Common myeloid progenitor, CD34-positive (primary cell): Measurements from ENCODE around the gene TBL1X.
"Not testable (repeated sequence)": the region's sequence is repeated elsewhere in the genome, so short reads cannot be mapped to it uniquely, and the experiment has no call there.

Experiments used
- CTCF ChIA-PET: fragments of 350-600 bp; sonication (Branson Sonifier 250); formaldehyde crosslinking; loops from one replicate; lab custom pipeline; 2021; ENCODE audit warnings: antibody characterized with exemption; lab: Charles Lee
- POLR2A ChIA-PET: fragments of 350-600 bp; sonication (Branson Sonifier 250); formaldehyde crosslinking; loops from one replicate; lab custom pipeline; 2021; ENCODE audit warnings: antibody characterized with exemption; lab: Charles Lee
- DNase-seq, 3 donors: peaks; one replicate each; pipeline versions ENCODE4 v3.0.0 to v3.0.0-alpha.2; 2013
- H3K27ac ChIP-seq, 2 experiments: 1 replicate in 1 of 2; 2 replicates in 1 of 2; pipeline ENCODE4 v1.7.0; 2013; ENCODE audit warnings: inconsistent platforms in 2 of 2, low read length in 2 of 2, mild to moderate bottlenecking in 2 of 2, low read depth in 1 of 2, moderate library complexity in 1 of 2; ENCODE audit not compliant: severe bottlenecking in 2 of 2, insufficient read depth in 1 of 2, poor library complexity in 1 of 2
- H3K27me3 ChIP-seq, 5 experiments: replicated peaks in 2 of 5; 1 replicate in 3 of 5; 2 replicates in 2 of 5; pipeline versions ENCODE4 v1.6.1 to v1.7.0; 2013; ENCODE audit warnings: low read length in 4 of 5, mild to moderate bottlenecking in 2 of 5, moderate library complexity in 2 of 5, inconsistent platforms in 1 of 5; ENCODE audit not compliant: insufficient read depth in 5 of 5, control insufficient read depth in 4 of 5
- H3K36me3 ChIP-seq, 4 experiments: 1 replicate in 2 of 4; 2 replicates in 2 of 4; pipeline versions ENCODE4 v1.6.1 to v1.7.0; 2013; ENCODE audit warnings: low read length in 3 of 4, control low read depth in 1 of 4, mild to moderate bottlenecking in 1 of 4; ENCODE audit not compliant: control insufficient read depth in 4 of 4, insufficient read depth in 4 of 4
- H3K4me1 ChIP-seq, 4 experiments: 1 replicate in 3 of 4; 2 replicates in 1 of 4; pipeline versions ENCODE4 v1.6.1 to v1.7.1; 2013; ENCODE audit warnings: low read length in 3 of 4, mild to moderate bottlenecking in 3 of 4, control low read depth in 1 of 4, inconsistent platforms in 1 of 4, moderate library complexity in 1 of 4; ENCODE audit not compliant: control insufficient read depth in 4 of 4, insufficient read depth in 4 of 4; ENCODE audit errors: control extremely low read depth in 1 of 4
- H3K4me3 ChIP-seq, 7 experiments: 1 replicate in 4 of 7; 2 replicates in 3 of 7; pipeline versions ENCODE4 v1.5.1 to v1.7.0; 2013; ENCODE audit warnings: mild to moderate bottlenecking in 7 of 7, low read length in 6 of 7, moderate library complexity in 6 of 7, inconsistent platforms in 2 of 7, low read depth in 2 of 7, control low read depth in 1 of 7; ENCODE audit not compliant: insufficient read depth in 4 of 7, control insufficient read depth in 1 of 7; ENCODE audit errors: extremely low read depth in 1 of 7
- H3K9me3 ChIP-seq, 5 experiments: 1 replicate in 4 of 5; 2 replicates in 1 of 5; pipeline versions ENCODE4 v1.6.1 to v1.7.1; 2013; ENCODE audit warnings: low read length in 4 of 5, mild to moderate bottlenecking in 2 of 5, inconsistent platforms in 1 of 5, low read depth in 1 of 5, moderate library complexity in 1 of 5; ENCODE audit not compliant: control insufficient read depth in 4 of 5, insufficient read depth in 2 of 5; ENCODE audit errors: control extremely low read depth in 1 of 5
- WGBS: methylation state at CpG from one replicate; pipeline ENCODE4 v1.1.5; 2013; ENCODE audit not compliant: insufficient coverage; 5-methylcytosine and 5-hydroxymethylcytosine counted together

Gene TBL1X

DNA sequence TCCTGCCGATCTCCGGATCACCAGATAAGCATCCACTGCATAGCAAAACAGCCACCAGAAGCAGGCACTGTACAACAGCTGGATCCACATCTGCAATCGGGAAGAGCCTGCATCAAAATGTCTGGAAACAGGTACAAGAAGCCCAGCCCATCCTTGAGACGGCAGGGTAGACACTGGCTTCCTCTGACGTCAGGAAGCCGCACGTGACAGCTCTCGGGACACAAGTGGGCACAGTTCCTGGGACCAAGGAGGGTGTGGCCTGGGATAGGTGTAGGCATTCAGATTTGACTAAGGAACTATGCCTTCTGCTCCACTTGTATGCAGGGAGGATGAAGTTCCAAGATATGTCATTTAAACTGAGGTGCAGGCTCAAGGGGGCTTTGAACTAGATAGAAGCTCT is 294.5 kb downstream of the TBL1X start:
- ChIA-PET CTCF (no interaction called here), POLR2A (no interaction called here)
- Histone ChIP-seq H3K4me1 (peaks cover 0 to 4% (median 0%) of the 10 kb centered on the region in 4 experiments), H3K36me3 (no peaks in the 10 kb centered on the region), H3K27ac (no peak overlapping the region), H3K9me3 (peaks cover 0 to 3% (median 1%) of the 10 kb centered on the region in 5 experiments), H3K27me3 (peaks cover 0 to 17% (median 6%) of the 10 kb centered on the region in 5 experiments), H3K4me3 (no peak overlapping the region)
- no peak for DNase-seq
- WGBS: 81% methylated on average over 8 of the region's 8 CpGs

DNA sequence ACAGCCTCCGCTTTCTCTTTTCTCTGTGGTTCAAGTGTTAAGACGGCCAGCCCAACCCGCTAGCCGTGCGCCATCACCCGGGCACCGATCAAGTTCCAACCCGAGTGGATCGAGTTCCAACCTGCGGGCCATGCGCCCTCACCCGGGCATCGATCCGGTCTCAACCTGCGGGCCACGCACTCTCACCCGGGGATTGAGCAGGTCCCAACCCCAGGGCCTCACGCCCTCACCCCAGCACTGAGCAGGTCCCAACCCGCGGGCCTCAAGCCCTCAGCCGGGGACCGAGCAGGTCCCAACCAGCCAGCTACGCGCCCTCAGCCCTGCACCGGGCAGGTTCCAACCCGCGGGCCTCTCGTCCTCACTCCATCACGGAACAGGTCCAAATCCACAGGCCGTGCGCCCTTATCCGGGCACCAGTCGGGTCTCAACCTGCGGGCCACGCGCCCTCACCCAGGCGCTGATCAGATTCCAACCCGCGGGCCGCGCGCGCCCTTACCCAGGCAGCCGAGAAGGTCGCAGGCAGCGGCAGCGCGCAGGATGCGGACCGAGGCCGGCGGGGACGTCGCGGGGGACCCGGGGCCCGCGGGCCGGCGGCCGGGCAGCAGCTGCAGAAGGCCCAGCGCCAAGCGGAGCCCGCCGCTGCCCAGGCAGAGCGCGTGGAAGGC is 300.3 kb downstream of the TBL1X start:
- CTCF ChIA-PET: no interaction called here
- Histone ChIP-seq H3K27ac (no peak overlapping the region), H3K36me3 (no peaks in the 10 kb centered on the region), H3K27me3 (peaks cover 3 to 63% (median 19%) of the 10 kb centered on the region in 5 experiments), H3K4me1 (peaks cover 0 to 7% (median 1%) of the 10 kb centered on the region in 4 experiments), H3K4me3 (peak overlapping the region in 1 of 7 experiments; percentile 28), H3K9me3 (peaks cover 0 to 6% (median 0%) of the 10 kb centered on the region in 5 experiments)
- DNase-seq: no peak
- 16% methylated on average over 55 of the region's 67 CpGs for WGBS
- POLR2A ChIA-PET: no interaction called here

DNA sequence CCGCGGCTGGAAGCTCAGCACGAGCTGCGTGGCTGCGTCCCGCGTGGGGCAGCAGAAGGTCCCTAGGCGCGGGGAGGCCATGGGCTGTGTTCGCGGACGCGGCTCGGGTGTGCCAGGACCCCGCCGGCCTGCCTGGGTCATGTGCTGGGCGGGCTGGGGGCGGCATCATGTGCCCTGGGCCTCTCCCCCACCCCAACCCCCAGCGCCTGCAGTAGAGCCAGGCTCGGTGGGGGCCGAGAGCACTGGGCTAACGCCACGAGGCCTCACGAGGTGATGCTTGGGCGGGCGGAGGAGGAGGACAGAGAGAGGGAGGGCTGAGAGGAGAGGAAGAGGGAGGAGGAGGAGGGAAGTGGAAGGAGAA is 300.9 kb downstream of the TBL1X start, which contains the start of gene GPR143:
GPR143 (minus strand) TSS at position 111 of the 361 bp plus-strand sequence; CDS start at position 81, 30 bp downstream.
- Histone ChIP-seq H3K9me3 (peaks cover 0 to 6% (median 0%) of the 10 kb centered on the region in 5 experiments), H3K27me3 (peaks cover 5 to 61% (median 19%) of the 10 kb centered on the region in 5 experiments), H3K4me1 (peaks cover 0 to 7% (median 1%) of the 10 kb centered on the region in 4 experiments), H3K4me3 (peak within 1 kb of the TSS in 1 of 7 experiments; percentile 28), H3K27ac (no peak within 1 kb of the TSS), H3K36me3 (no peaks in the 10 kb centered on the region)
- POLR2A ChIA-PET: no interaction called here
- CTCF ChIA-PET: no interaction called here
- DNase-seq: no peak
- WGBS: 12% methylated on average over 17 of the region's 26 CpGs

DNA sequence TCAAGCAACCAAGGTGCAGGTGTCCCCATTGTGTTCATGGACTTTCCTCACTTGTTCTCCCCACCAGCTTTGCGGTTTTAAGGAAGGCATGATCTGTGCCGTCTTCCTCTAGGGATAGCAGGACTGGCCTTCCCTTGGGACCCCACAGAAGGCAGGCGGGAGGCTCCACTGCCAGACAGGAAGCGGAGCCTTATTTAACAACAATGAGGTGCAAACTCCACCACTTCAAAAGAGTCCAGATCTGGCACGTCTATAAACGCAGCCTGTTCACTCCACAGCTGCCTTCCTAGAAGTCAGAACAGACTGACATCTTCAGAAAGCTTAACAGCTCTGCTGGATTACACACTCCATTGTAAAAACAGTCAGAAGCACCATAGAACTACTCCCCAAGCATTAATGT is 302.5 kb downstream of the TBL1X start:
- Histone ChIP-seq H3K27ac (no peak overlapping the region), H3K36me3 (no peaks in the 10 kb centered on the region), H3K27me3 (peaks cover 5 to 70% (median 19%) of the 10 kb centered on the region in 5 experiments), H3K4me3 (no peak overlapping the region), H3K9me3 (peaks cover 0 to 6% (median 0%) of the 10 kb centered on the region in 5 experiments), H3K4me1 (peaks cover 0 to 7% (median 1%) of the 10 kb centered on the region in 4 experiments)
- ChIA-PET CTCF (interaction anchor here (1.1 kb wide), 1 partner anchor 10 kb away, joined by 3 read pairs; no protein-coding TSS in a partner anchor), POLR2A (no interaction called here)
- DNase-seq: no peak
- WGBS: 50% methylated on average over 6 of the region's 6 CpGs

DNA sequence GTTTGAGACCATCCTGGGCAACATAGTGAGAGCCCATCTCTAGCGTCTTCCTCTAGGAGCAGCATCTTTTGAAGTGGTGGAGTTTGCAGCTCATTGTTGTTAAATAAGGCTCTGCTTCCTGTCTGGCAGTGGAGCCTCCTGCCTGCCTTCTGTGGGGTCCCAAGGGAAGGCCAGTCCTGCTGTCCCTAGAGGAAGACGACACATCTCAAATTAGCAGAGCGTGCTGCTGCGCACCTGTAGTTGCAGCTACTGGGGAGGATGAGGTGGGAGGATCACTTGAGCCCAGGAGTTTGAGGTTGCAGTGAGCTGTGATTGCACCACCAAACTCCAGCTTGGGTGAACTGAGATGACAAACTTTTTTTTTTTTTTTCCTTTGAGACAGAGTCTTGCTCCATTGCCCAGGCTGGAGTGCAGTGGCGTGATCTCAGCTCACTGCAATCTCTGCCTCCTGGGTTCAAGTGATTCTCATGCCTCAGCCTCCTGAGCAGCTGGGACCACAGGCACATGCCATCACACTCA is 303.5 kb downstream of the TBL1X start:
- CTCF ChIA-PET, H3K36me3 ChIP-seq, H3K9me3 ChIP-seq, H3K27ac ChIP-seq, DNase-seq, POLR2A ChIA-PET, H3K4me1 ChIP-seq, H3K4me3 ChIP-seq: not testable (repeated sequence)
- WGBS: 100% methylated on average over 1 of the region's 5 CpGs
- peaks cover 5 to 72% (median 16%) of the 10 kb centered on the region in 5 experiments for H3K27me3 ChIP-seq

DNA sequence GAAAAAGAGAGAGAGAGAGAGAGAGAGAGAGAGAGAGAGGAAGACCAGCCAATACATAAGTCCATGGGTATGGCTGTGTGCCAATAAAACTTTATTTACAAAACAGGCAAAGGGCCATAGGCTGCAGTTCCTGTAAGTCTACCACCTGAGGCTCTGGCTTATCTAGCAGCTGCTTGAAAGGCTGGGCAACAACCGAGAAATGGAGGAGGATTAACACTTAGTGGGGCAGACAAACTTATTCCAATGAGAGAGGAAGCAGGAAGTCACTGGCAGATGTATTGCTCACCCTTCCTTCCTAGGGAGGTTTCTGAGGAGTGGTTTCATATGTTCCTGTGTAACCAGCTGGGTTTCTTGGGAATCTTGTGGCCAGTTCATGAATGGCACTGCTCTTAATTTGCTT is 305.5 kb downstream of the TBL1X start:
- H3K36me3 ChIP-seq: no peaks in the 10 kb centered on the region
- peak in 1 of 3 donors; percentile 41 for DNase-seq
- H3K27ac ChIP-seq: no peak overlapping the region
- CTCF ChIA-PET: no interaction called here
- peaks cover 0 to 4% (median 1%) of the 10 kb centered on the region in 4 experiments for H3K4me1 ChIP-seq
- 50% methylated on average over 1 of the region's 1 CpG for WGBS
- no peak overlapping the region for H3K4me3 ChIP-seq
- H3K27me3 ChIP-seq: peaks cover 5 to 70% (median 9%) of the 10 kb centered on the region in 5 experiments
- peaks cover 0 to 6% (median 0%) of the 10 kb centered on the region in 5 experiments for H3K9me3 ChIP-seq
- POLR2A ChIA-PET: no interaction called here

DNA sequence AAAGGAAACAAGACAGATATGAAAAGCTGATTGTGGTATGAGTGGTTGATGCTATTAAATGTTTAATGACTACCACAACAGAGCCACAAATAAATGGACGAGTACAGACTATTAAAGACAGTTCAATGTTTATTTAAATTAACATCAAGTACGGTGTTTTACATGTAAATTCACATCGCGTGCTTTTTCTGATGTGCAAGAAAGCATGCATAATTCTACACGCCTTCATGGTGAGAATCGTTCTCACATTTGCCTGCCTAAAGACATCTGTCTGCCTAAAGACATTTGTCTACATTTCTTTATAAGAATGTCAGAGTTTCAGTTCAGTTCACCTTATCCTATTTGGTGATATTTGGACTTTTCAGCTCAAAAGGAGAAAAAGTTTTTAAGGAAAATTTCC is 308.1 kb downstream of the TBL1X start:
- Histone ChIP-seq H3K4me1 (peaks cover 0 to 10% (median 4%) of the 10 kb centered on the region in 4 experiments), H3K27me3 (peaks cover 3 to 64% (median 8%) of the 10 kb centered on the region in 5 experiments), H3K9me3 (peaks cover 0 to under 1% (median 0%) of the 10 kb centered on the region in 5 experiments), H3K27ac (no peak overlapping the region), H3K36me3 (no peaks in the 10 kb centered on the region), H3K4me3 (no peak overlapping the region)
- DNase-seq: no peak
- 93% methylated on average over 5 of the region's 6 CpGs for WGBS
- CTCF ChIA-PET: interaction anchor here (1.8 kb wide), 1 partner anchor 9 kb away, joined by 4 read pairs; no protein-coding TSS in a partner anchor
- POLR2A ChIA-PET: no interaction called here
